NCI-H748 (cell line): ENCODE data around the gene NRXN3.
"Not testable (repeated sequence)": the region's sequence is repeated elsewhere in the genome, so short reads cannot be mapped to it uniquely, and the experiment has no call there.

ENCODE experiments used
- DNase-seq: peaks from one replicate; lab custom pipeline; 2025; ENCODE audit not compliant: unreplicated experiment; lab: John Stamatoyannopoulos, UW

The NRXN3 gene

GRCh38 chr14:78401866-78402265, 231.7 kb downstream of the NRXN3 start:
- no peak for DNase-seq

GRCh38 chr14:78403278-78403815, 233.2 kb downstream of the NRXN3 start:
- no peak for DNase-seq

- peak; percentile 63 for DNase-seq
Measured at GRCh38 chr14:78405079-78405856, 235.1 kb downstream of the NRXN3 start.

- no peak for DNase-seq
Measured at GRCh38 chr14:78412475-78412874, 242.3 kb downstream of the NRXN3 start.

- DNase-seq, result no peak
Measured at GRCh38 chr14:78414172-78414571, 244.0 kb downstream of the NRXN3 start.

- no peak for DNase-seq
Measured at GRCh38 chr14:78417532-78417931, 247.4 kb downstream of the NRXN3 start.

GRCh38 chr14:78424311-78424710, 254.1 kb downstream of the NRXN3 start:
- no peak for DNase-seq

DNA sequence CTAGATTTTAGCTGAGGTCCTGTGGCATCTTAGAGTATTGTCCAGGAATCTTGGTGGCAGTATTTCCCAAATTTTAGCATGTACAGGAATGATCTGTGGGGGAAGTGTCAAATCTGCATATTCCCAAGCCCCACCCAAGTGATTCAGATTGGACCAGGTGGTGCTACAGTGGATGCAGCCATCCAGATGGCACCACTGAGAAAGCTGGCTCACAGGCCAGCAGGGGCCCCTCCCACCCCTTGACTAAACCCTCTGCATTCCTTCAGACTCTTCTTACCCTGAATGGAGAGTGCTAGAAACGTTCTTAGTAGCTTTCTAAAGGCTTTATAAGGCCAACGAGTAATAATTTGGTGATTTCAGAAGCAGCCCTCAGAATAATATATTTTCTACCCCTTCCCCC, 255.2 kb downstream of the NRXN3 start:
- no peak for DNase-seq

DNA sequence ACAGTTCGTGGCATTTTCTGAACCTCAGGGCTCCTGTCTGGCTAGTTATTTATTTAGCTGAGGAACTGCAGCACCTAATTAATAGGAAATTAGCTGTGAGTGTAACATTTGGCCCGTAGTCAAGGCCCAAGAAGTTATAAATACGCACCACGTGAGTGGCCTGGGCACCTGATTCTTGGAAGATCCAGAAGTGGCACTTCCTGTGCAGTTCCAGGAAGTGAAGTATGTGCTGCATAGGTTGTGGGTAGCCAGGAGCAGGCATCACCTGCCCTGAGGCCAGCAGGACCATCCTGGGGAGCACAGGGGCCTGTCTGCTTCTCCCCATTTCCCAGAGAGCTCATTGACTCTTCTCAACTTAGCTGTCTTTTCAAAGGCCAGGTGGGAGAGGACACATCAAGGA, 255.6 kb downstream of the NRXN3 start:
- no peak for DNase-seq

DNA sequence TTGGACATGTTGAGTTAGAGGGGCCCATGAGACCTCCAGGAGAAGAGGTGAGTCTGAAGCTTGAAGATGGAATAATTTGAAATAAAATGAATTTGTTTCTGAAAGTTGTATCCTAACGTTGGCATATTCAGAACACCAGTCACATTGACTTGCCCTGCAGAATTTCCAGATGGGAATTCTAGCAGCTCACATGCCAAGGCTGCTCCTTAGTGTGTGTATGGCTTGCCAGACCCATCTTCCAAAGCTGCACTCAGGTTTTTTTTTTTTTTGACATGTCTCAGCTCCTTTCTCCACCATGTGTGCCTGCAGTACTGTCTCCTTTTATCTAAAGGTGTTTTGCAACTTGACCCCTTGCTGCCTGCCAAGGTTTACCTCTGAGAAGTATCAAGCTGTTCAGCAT, 261.9 kb downstream of the NRXN3 start:
- no peak for DNase-seq

DNA sequence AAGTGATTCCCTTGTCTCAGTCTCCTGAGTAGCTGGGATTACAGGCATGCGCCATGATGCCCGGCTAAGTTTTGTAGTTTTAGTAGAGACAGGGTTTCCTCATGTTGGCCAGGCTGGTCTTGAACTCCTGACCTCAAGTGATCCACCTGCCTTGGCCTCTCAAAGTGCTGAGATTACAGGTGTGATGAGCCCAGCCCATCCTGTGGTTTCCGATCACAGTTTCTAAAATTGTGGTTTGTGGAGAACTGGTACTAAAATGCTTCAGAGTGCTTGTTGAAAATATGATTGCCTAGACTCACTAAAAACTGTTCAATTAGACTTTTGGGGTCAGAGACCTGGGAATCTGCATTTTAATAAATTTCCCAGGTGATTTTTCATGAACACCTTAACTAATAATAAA, 267.3 kb downstream of the NRXN3 start:
- DNase-seq, result not testable (repeated sequence)

DNA sequence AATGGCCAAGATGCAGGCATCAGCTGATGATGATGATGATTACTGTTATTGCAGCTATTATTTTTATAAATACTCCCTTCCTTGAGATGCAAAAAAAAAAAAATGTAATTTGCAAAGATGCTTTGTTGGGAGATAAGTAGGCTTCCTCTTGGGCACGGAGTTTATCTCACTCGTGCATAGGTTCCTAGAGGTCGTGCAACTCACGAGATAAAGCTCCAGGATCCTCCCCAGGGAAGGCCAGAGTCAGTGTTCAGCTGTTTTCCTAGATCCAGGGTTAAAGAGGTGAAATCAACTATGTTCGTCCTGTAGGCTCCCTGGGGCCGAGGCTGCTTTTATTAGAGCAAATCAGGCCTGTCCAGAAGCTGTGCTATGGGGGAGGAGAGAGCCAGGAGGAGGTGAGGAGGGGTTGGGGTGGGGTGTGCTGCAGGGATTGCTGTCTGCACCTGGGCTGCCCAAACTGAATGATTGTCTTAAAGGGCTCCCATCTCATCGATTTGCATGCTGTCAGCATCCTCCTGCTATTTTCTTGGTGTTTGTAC, 270.3 kb downstream of the NRXN3 start:
- DNase-seq, result no peak

DNA sequence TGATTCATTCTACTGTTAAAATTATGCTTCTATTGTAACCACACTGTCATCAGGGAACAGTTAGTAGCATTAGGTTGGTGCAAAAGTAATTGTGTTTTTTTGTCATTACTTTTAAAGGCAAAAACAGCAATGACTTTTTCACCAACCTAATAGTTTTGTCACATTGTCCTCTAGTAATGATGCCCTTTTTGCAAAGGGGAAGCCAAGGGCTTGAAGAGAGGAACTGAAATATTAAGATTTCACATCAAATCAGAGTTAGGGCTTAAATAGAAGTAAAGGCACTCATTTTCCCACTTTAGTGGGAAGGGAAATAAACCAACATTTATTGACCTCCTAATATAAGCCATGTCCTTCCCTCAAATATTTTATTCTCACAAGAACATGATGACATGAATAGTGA, 273.7 kb downstream of the NRXN3 start:
- no peak for DNase-seq

GRCh38 chr14:78445275-78445674, 275.1 kb downstream of the NRXN3 start:
- DNase-seq, result no peak

GRCh38 chr14:78446807-78447206, 276.6 kb downstream of the NRXN3 start:
- DNase-seq, result no peak

DNA sequence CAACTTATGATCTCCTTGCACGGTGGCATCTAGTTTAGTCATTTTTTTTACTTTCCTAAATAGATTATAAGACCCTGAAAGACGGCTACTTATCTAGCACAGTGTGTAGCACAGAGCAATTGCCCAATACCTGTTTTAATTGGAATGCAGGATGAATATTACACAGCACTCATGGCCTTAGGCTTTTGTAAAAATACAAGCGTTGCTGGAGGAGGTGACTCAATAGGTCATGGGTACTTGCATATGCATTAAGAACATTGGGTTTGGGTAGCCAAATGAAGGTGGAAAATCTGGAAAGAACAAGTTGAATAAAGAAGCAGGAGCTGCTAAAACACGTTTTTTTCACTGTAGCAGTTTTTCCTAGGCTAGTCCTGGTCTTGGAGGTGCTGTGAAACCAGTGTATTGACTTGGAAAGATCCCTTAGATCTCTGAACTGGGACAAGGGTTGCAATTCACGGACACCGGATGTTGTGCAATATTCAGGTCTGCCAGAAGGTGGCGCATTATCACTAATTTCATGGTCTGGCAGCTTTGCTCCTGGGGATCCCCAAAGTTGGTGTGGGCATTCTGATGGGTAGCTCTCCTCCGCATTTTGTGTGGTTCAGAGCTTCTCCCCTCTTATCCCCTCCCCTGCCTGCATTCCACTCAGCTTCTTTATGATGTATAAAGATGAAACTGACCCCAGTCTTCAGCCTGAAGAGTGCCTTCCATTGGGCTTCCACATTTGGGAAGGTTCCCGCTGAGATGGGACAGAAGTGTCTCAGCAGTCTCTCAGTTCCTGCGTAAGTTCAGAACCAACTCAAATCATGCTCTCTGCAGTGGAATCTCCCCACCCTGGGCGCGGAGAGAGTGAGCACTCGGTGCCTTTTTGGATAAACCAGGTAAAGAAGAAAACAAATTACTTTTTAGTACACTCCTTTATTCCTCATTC, 278.3 kb downstream of the NRXN3 start:
- peak; percentile 65 for DNase-seq

- no peak for DNase-seq
Measured at GRCh38 chr14:78450669-78451318, 280.6 kb downstream of the NRXN3 start.

DNA sequence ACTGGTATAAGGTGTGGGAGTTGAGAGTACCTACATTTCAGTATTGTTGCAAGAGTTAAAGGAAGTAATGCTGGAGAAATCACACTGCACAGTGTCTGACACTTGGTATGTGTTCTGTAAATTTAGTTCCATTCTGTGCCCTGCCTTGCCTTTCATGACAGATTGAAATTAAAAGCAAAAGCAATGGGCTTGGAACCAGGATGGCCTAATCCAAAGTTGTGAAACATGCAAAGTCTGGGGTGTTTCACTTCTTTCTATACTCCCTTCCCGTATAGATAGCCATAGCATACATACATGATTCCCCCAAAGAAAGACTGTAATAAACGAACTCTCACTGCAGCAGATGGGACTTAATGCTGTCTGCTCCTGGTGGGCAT, 281.1 kb downstream of the NRXN3 start:
- DNase-seq, result no peak

DNA sequence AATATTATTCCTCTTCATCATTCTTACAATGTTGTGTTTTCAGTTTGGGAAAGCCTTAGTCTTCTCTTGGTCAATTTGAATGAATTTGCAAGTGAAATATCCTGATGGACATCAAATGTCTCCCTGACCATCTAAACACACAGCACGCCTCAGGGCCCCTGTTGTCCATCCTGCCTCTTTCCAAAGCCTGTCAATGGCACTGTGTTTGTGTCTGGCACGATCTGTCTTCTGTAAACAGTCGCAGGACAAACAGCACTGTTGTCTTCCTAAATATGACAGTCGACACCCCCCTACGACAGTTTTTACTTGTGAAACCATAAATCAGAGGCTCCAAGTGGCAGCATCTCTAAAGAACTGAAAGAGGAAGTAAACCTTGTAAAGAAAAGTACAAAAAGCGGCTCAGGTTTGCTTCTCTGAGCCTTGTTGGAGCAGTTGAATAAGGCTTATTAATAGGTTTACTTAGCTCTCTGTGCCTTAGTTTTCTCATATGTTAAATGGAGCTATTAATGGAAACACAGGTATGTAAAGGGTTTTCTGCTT, 285.8 kb downstream of the NRXN3 start:
- peak; percentile 36 for DNase-seq

- DNase-seq, result peak; percentile 26
Measured at GRCh38 chr14:78469947-78470346, 299.8 kb downstream of the NRXN3 start.
